ENCODE measurements around the gene LRRC75B. TPM values are rescaled to one million over a fixed set of nuclear protein-coding genes. Genes with fewer than 3 reads are reported as not detected.
A peak's percentile ranks its signal among the peaks of the same experiment; 100 is the strongest.

The LRRC75B gene
- total and polyA plus RNA-seq, 2 of the 13 experiments (the other 11 are each of a cell fraction or from before 2014, with no cell fraction given): 11.8 to 34.8 TPM

- TF ChIP-seq ZNF770 (CRISPR knock-in tag; IDR thresholded peaks at IDR 0.05) (peak; percentile 78), ZBTB4 (CRISPR knock-in tag; IDR thresholded peaks at IDR 0.05; ENCODE audit: borderline replicate concordance) (no peak), ARNT2 (CRISPR knock-in tag; IDR thresholded peaks at IDR 0.05; ENCODE audit: low read depth) (0 out of 2 replicates have a peak, but pooled peaks have one; percentile 28), RORA (CRISPR knock-in tag; IDR thresholded peaks at IDR 0.05) (no peak), ZNF709 (CRISPR knock-in tag; IDR thresholded peaks at IDR 0.05) (no peak), ZBTB33 (CRISPR knock-in tag; IDR thresholded peaks at IDR 0.05) (no peak), RXRB (CRISPR knock-in tag; IDR thresholded peaks at IDR 0.05; ENCODE audit: borderline replicate concordance) (peak; percentile 47; the same call in 1 of the 2 replicates), ZNF501 (CRISPR knock-in tag; IDR thresholded peaks at IDR 0.05) (0 out of 2 replicates have a peak, but pooled peaks have one; percentile 4), MED1 (CRISPR knock-in tag; IDR thresholded peaks at IDR 0.05) (peak; percentile 11; the same call in 1 of the 2 replicates), ZMYM2 (CRISPR knock-in tag; IDR thresholded peaks at IDR 0.05) (0 out of 2 replicates have a peak, but pooled peaks have one; percentile 48), CENPX (CRISPR knock-in tag; IDR thresholded peaks at IDR 0.05) (no peak), HBP1 (CRISPR knock-in tag; IDR thresholded peaks at IDR 0.05; ENCODE audit: low read depth) (no peak), HNF1B (CRISPR knock-in tag; IDR thresholded peaks at IDR 0.05) (0 out of 2 replicates have a peak, but pooled peaks have one; percentile 27), ZNF749 (CRISPR knock-in tag; IDR thresholded peaks at IDR 0.05; ENCODE audit: borderline replicate concordance) (no peak), ZNF362 (CRISPR knock-in tag; IDR thresholded peaks at IDR 0.05; ENCODE audit: borderline replicate concordance) (peak; percentile 43; the same call in 1 of the 2 replicates), MTF2 (CRISPR knock-in tag; IDR thresholded peaks at IDR 0.05; ENCODE audit: borderline replicate concordance) (no peak), CREM (IDR thresholded peaks at IDR 0.05) (no peak), CREM (CRISPR knock-in tag; IDR thresholded peaks at IDR 0.05) (no peak)
These were observed 27.8 kb downstream of the LRRC75B start (continued) for GRCh38 chr22:24565077-24565476.

Measured in HepG2 (cell line).